GM18951 (cell line): ENCODE results near the gene MRRF.
A peak's percentile ranks its signal among the peaks of the same experiment; 100 is the strongest.
"Not testable (repeated sequence)": the region's sequence is repeated elsewhere in the genome, so short reads cannot be mapped to it uniquely, and the experiment has no call there.

ENCODE experiments used
- POLR2A ChIP-seq: IDR thresholded peaks from 4 replicates; pipeline ENCODE4 v1.6.1; 2011; ENCODE audit warnings: mild to moderate bottlenecking; ENCODE audit not compliant: insufficient read length, insufficient read depth; ENCODE audit errors: extremely low read depth
- in situ Hi-C: fragments of 300-500 bp; cut with MboI; formaldehyde crosslinking; loops from one replicate; pipeline ENCODE4 v1.12.0; 2022; ENCODE audit warnings: low sequenced_read_pairs, mixed read lengths, inconsistent platforms; ENCODE audit not compliant: unreplicated experiment

MRRF gene

GRCh38 chr9:122354536-122355199, 90.0 kb downstream of the MRRF start:
- TF ChIP-seq POLR2A, result no peak
- in situ Hi-C loops, result loop anchor here (10.0 kb wide), 1 partner anchor 250 kb away; no protein-coding TSS in a partner anchor

- no peak for TF ChIP-seq POLR2A
- in situ Hi-C loops, result loop anchor here (10.0 kb wide), 1 partner anchor 251 kb away; no protein-coding TSS in a partner anchor
Measured at GRCh38 chr9:122355336-122355875, 90.7 kb downstream of the MRRF start.

- no peak for TF ChIP-seq POLR2A
- in situ Hi-C loops, result loop anchor here (10.0 kb wide), 1 partner anchor 252 kb away; no protein-coding TSS in a partner anchor
Measured at GRCh38 chr9:122356627-122357026, 91.9 kb downstream of the MRRF start.

- no peak for TF ChIP-seq POLR2A
- in situ Hi-C loops, result no loop called here
Measured at GRCh38 chr9:122360891-122361290, 96.2 kb downstream of the MRRF start.

- in situ Hi-C loops, result not testable (repeated sequence)
Measured at GRCh38 chr9:122363131-122363530, 98.4 kb downstream of the MRRF start.

- no peak for TF ChIP-seq POLR2A
- in situ Hi-C loops, result no loop called here
Measured at GRCh38 chr9:122364117-122364782, 99.6 kb downstream of the MRRF start.

GRCh38 chr9:122364783-122365150, 100.1 kb downstream of the MRRF start:
- in situ Hi-C loops, result no loop called here
- TF ChIP-seq POLR2A, result no peak

- TF ChIP-seq POLR2A, result no peak
- in situ Hi-C loops, result no loop called here
Measured at GRCh38 chr9:122366074-122366660, 101.5 kb downstream of the MRRF start.

- TF ChIP-seq POLR2A, result no peak
- in situ Hi-C loops, result no loop called here
Measured at GRCh38 chr9:122367065-122367464, 102.4 kb downstream of the MRRF start.

- TF ChIP-seq POLR2A, result no peak
- in situ Hi-C loops, result no loop called here
Measured at GRCh38 chr9:122367774-122368460, 103.2 kb downstream of the MRRF start.

GRCh38 chr9:122368642-122369041, 104.0 kb downstream of the MRRF start:
- TF ChIP-seq POLR2A, result no peak
- in situ Hi-C loops, result no loop called here

- in situ Hi-C loops, result no loop called here
- no peak for TF ChIP-seq POLR2A
Measured at GRCh38 chr9:122370303-122370702, 105.6 kb downstream of the MRRF start.

GRCh38 chr9:122370869-122371755, 106.4 kb downstream of the MRRF start, which contains the start of gene PTGS1:
Gene PTGS1 (plus strand): TSS chr9:122371024. CDS start chr9:122371085, 61 bp downstream.
- in situ Hi-C loops, result no loop called here
- TF ChIP-seq POLR2A, result peak; percentile 38
